ENCODE data around the gene TCEAL9. TPM values are rescaled to one million over a fixed set of nuclear protein-coding genes. Genes with fewer than 3 reads are reported as not detected.

TCEAL9 gene
- total and polyA plus RNA-seq, 2 experiments from 2014 or later = 212 to 257 TPM

DNA sequence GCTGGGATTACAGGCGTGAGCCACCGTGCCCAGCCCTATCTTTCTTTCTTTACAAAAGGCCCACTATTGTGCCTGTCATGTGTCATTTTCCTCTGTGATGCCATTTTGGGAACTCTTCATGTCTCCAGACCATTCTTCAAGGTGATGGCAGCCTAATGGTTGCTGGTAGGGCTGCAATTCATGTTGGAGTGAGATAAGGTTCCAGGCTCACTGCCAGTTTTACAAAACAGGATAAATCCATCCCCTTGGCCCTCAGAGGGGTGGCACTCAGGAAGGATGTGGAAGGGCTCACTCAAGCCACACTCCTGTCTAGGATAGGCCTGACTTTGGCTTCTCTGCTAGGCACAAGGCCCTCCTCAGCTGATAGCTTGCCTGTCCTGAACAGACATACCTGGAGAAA, 3.8 kb downstream of the TCEAL9 start:
- Histone ChIP-seq H3K9me2 (replicated peaks; ENCODE audit: insufficient read depth) (no peaks in the 10 kb centered on the region), H3K27me3 (no peaks in the 10 kb centered on the region), H2AFZ (no peak overlapping the region), H3K9me3 (ENCODE audit: low read depth) (no peaks in the 10 kb centered on the region), H3K4me2 (no peak overlapping the region), H3K4me3 (no peak overlapping the region), H3K79me2 (peaks cover 26% of the 10 kb centered on the region), H4K20me1 (ENCODE audit: insufficient read depth, poor library complexity, severe bottlenecking) (no peaks in the 10 kb centered on the region), H3K27ac (no peak overlapping the region), H3K36me3 (replicated peaks; ENCODE audit: insufficient read depth, low read depth) (no peaks in the 10 kb centered on the region), H3K4me1 (ENCODE audit: insufficient read depth) (no peaks in the 10 kb centered on the region)
- no peak for DNase-seq (ENCODE audit: low spot score)
- WGBS (ENCODE audit: low lambda C conversion rate, missing lambda C conversion rate) = 76% methylated on average over 2 of the region's 2 CpGs
- TF ChIP-seq, protein P1, sequence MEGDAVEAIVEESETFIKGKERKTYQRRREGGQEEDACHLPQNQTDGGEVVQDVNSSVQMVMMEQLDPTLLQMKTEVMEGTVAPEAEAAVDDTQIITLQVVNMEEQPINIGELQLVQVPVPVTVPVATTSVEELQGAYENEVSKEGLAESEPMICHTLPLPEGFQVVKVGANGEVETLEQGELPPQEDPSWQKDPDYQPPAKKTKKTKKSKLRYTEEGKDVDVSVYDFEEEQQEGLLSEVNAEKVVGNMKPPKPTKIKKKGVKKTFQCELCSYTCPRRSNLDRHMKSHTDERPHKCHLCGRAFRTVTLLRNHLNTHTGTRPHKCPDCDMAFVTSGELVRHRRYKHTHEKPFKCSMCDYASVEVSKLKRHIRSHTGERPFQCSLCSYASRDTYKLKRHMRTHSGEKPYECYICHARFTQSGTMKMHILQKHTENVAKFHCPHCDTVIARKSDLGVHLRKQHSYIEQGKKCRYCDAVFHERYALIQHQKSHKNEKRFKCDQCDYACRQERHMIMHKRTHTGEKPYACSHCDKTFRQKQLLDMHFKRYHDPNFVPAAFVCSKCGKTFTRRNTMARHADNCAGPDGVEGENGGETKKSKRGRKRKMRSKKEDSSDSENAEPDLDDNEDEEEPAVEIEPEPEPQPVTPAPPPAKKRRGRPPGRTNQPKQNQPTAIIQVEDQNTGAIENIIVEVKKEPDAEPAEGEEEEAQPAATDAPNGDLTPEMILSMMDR (IDR thresholded peaks at IDR 0.05; ENCODE audit: poor library complexity) = no peak
- TF ChIP-seq EZH2 (IDR thresholded peaks at IDR 0.05; ENCODE audit: borderline replicate concordance) = no peak
- no peak for TF ChIP-seq EZH2phosphoT487 (IDR thresholded peaks at IDR 0.05; ENCODE audit: low read depth, severe bottlenecking, unreplicated experiment)

DNA sequence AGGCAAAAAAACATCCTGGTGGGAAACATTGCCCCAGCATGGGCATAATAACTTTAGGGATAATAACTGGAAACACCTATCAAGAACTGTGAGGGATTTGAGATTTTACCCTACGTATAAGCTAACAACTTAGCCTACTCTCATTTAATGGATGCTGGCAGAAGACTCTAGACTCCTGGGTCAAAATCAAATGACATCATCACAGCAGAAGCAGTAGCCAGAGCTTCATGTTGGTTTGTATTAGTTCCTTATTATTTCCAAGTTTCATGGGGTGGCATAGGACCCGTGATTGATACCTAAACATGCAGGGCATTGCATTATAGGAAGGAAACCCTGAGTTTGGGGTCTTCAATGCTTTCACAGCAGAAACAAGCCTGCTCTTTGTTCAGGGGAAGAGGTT, 4.6 kb downstream of the TCEAL9 start:
- H3K36me3 ChIP-seq (replicated peaks; ENCODE audit: insufficient read depth, low read depth) = no peaks in the 10 kb centered on the region
- 49% methylated on average over 2 of the region's 2 CpGs for WGBS (ENCODE audit: low lambda C conversion rate, missing lambda C conversion rate)
- no peaks in the 10 kb centered on the region for H3K9me2 ChIP-seq (replicated peaks; ENCODE audit: insufficient read depth)
- H3K9me3 ChIP-seq (ENCODE audit: low read depth) = no peaks in the 10 kb centered on the region
- no peaks in the 10 kb centered on the region for H4K20me1 ChIP-seq (ENCODE audit: insufficient read depth, poor library complexity, severe bottlenecking)
- no peak overlapping the region for H2AFZ ChIP-seq
- H3K4me2 ChIP-seq = no peak overlapping the region
- peaks cover 20% of the 10 kb centered on the region for H3K79me2 ChIP-seq
- no peaks in the 10 kb centered on the region for H3K27me3 ChIP-seq
- DNase-seq (ENCODE audit: low spot score) = no peak
- no peak overlapping the region for H3K27ac ChIP-seq
- H3K4me3 ChIP-seq = no peak overlapping the region
- no peak for TF ChIP-seq EZH2 (IDR thresholded peaks at IDR 0.05; ENCODE audit: borderline replicate concordance)
- no peak for TF ChIP-seq EZH2phosphoT487 (IDR thresholded peaks at IDR 0.05; ENCODE audit: low read depth, severe bottlenecking, unreplicated experiment)
- TF ChIP-seq, protein P1 (IDR thresholded peaks at IDR 0.05; ENCODE audit: poor library complexity) = no peak
- H3K4me1 ChIP-seq (ENCODE audit: insufficient read depth) = no peaks in the 10 kb centered on the region

DNA sequence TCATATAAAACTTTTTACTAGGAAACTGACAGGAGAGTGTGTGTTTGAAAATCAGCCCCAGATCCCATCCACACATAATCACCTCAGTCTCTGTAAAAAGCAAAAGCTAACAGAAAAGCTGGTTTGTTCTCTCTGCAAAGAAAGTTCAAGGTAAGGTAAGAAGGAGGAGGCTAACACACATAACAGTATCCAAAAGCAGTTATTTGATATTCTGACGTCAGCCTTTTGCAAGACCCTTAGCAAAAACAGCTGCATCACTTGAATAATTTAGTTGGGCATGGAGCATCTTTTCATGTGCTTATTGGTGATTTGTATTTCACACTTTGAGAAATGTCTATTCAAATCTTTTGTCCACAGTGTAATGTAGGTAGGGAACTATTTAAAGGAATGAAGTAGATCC, 5.5 kb downstream of the TCEAL9 start:
- Histone ChIP-seq H3K4me1 (ENCODE audit: insufficient read depth) (no peaks in the 10 kb centered on the region), H3K27ac (no peak overlapping the region), H3K36me3 (replicated peaks; ENCODE audit: insufficient read depth, low read depth) (no peaks in the 10 kb centered on the region), H3K4me3 (no peak overlapping the region), H2AFZ (no peak overlapping the region), H4K20me1 (ENCODE audit: insufficient read depth, poor library complexity, severe bottlenecking) (no peaks in the 10 kb centered on the region), H3K9me3 (ENCODE audit: low read depth) (no peaks in the 10 kb centered on the region), H3K4me2 (no peak overlapping the region), H3K79me2 (peaks cover 16% of the 10 kb centered on the region), H3K9me2 (replicated peaks; ENCODE audit: insufficient read depth) (no peaks in the 10 kb centered on the region), H3K27me3 (no peaks in the 10 kb centered on the region)
- TF ChIP-seq EZH2 (IDR thresholded peaks at IDR 0.05; ENCODE audit: borderline replicate concordance) (no peak), EZH2phosphoT487 (IDR thresholded peaks at IDR 0.05; ENCODE audit: low read depth, severe bottlenecking, unreplicated experiment) (no peak)
- TF ChIP-seq, protein P1 (IDR thresholded peaks at IDR 0.05; ENCODE audit: poor library complexity) = no peak
- WGBS (ENCODE audit: low lambda C conversion rate, missing lambda C conversion rate) = 13% methylated on average over 1 of the region's 1 CpG
- no peak for DNase-seq (ENCODE audit: low spot score)

DNA sequence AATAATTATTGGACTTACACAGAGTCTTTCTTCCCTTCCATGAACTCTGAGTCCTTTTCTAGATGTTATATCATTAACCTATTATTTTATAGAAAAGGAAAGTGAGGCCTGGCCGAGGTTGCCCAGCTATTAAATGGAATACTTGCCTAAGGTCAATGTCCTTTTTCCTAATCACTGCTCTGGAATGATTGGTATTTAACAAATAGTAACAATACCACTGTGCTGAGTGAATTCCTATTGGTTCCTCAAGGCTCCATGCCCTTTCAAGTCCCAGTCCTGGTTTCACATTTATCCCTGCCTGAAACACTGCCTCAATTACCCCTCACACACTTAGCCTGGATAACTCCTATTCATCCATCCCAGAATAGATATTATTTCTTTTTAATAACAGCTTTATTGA, 6.2 kb downstream of the TCEAL9 start:
- DNase-seq (ENCODE audit: low spot score) = no peak
- 23% methylated on average over 1 of the region's 1 CpG for WGBS (ENCODE audit: low lambda C conversion rate, missing lambda C conversion rate)
- H3K4me2 ChIP-seq = no peak overlapping the region

More for the DNA sequence above, 6.2 kb downstream of the TCEAL9 start:
- Histone ChIP-seq H2AFZ (no peak overlapping the region), H3K4me1 (ENCODE audit: insufficient read depth) (no peaks in the 10 kb centered on the region), H3K4me3 (no peak overlapping the region), H3K27me3 (no peaks in the 10 kb centered on the region), H3K27ac (no peak overlapping the region), H3K9me3 (ENCODE audit: low read depth) (no peaks in the 10 kb centered on the region), H4K20me1 (ENCODE audit: insufficient read depth, poor library complexity, severe bottlenecking) (no peaks in the 10 kb centered on the region), H3K79me2 (peaks cover 9% of the 10 kb centered on the region), H3K36me3 (replicated peaks; ENCODE audit: insufficient read depth, low read depth) (no peaks in the 10 kb centered on the region), H3K9me2 (replicated peaks; ENCODE audit: insufficient read depth) (no peaks in the 10 kb centered on the region)
- TF ChIP-seq, protein P1 (IDR thresholded peaks at IDR 0.05; ENCODE audit: poor library complexity) = no peak
- TF ChIP-seq EZH2 (IDR thresholded peaks at IDR 0.05; ENCODE audit: borderline replicate concordance) = no peak
- TF ChIP-seq EZH2phosphoT487 (IDR thresholded peaks at IDR 0.05; ENCODE audit: low read depth, severe bottlenecking, unreplicated experiment) = no peak
